Measurements from ENCODE around the gene B3GAT3. TPM values are rescaled to one million over a fixed set of nuclear protein-coding genes. Genes with fewer than 3 reads are reported as not detected.
A peak's percentile ranks its signal among the peaks of the same experiment; 100 is the strongest.
"Not testable (repeated sequence)": the region's sequence is repeated elsewhere in the genome, so short reads cannot be mapped to it uniquely, and the experiment has no call there.

The B3GAT3 gene
- polyA plus RNA-seq, 3 donors: 37.4 to 45.4 (median 38.7) TPM

DNA sequence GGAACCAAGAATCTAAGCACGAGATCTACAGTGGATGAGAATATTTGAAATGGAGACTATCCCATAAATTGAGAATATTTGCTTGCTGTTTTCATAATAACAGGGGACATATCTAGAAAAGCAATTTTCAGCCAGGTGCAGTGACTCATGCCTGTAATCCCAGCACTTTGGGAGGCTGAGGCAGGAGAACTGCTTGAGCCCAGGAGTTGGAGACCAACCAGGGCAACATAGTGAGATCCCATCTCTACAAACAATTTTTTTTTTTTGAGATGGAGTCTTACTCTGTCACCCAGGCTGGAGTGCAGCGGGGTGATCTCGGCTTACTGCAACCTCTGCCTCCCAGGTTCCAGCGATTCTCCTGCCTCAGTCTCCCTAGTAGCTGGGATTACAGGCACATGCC, 40.1 kb downstream of the B3GAT3 start:
- DNase-seq: not testable (repeated sequence)

DNA sequence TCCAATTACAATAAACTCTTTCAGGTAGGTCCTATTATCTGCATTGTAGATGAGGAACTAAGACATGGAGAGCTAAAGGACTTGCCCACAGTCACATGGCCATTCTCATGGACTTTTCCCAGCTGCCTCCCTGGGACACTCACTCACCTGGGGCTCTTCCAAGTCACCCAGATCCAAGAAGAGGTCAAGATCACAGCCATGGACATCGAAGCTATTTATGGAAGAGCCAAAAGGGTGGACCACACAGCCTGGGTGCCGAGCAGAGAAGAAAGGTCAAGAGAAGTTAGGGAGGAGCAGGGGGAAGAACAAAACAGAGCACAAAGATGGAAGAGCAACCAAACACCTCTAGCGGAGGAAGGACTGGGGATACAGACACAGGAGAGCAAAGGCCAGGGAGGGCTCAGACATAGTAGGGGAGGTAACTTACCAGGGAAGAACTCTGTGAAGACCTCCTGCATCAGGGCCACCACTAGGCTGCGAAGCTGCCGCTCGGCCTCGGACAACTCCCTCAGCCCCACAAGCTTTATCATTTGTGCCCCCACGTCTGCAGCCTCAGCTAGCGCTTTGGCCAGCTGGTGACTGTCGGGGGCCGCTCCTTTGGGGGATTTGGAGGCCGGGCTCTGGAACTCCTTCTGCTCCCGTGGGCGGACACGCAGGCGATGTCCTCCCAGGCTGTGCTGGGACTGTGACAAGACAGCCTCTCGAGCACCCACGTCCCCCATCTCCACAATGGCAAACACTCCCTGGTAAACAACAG, 40.6 kb downstream of the B3GAT3 start:
- no peak for DNase-seq

DNA sequence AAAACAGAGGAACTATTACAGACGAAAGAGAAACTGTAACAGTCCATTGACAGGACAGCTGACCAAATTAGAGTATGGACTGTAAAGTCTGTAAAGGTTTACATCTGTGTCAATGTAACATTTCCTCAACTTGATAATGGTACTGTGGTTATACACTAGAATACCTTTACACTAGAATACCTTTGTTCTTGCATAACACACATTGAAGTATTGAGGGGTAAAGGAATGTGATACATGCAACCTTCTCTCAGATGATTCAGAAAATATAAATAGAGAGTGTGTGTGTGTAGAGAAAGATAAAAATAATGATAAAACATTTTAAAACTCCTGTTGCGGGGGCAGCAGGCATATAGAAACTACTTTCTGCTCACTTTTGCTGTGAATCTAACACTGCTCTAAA, 42.5 kb downstream of the B3GAT3 start:
- DNase-seq: no peak

DNA sequence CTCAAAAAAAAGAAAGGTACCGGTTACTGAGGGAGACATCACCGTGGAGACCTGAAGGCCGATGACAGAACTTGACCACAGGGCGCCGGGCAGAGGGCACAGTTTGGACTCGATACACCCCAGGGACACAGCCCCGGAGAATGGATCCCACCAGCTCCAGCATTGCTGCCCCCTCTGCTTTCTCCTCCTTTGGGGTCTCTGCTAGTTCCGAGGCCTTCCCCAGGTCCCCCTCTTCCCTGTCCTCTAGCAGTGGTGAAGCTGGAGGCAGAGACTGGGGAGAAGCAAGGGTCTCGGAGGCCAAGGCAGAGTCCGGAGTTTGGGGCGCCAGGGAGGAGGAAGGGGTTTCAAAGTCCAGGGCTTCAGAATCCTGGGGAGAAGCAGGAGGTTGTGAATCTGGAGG, 43.2 kb downstream of the B3GAT3 start:
- DNase-seq: no peak

DNA sequence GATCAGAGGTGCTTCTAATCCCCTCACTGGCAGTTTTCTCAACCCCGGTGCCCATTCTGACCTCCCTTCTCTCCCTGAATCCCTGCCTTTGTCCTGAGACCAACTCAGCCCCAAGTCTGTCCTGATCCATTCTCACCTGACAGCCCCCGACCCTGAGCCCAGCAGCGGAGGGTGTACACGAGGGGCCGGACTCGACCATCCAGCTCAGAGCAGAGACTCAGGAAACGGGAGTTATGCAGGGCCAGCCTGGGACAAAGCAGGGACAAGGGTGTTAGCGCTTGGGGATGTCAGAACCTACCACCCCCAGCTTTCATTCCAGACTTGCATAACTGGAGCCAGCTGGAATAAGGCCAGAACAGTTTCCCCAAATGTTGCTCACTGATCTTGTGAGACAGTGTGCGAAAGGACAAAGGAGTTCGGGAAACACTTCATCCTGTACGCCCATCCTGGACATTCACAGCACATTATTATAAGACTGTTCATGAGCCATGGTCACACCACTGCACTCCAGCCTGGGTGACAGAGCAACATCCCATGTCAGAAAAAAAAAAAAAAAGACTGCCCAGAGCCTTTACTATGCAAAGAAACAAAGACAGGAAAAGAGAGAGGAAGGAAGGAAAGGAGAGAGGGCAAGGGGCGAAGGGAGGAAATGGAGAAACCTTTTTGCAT, 44.6 kb downstream of the B3GAT3 start:
- no peak for DNase-seq

DNA sequence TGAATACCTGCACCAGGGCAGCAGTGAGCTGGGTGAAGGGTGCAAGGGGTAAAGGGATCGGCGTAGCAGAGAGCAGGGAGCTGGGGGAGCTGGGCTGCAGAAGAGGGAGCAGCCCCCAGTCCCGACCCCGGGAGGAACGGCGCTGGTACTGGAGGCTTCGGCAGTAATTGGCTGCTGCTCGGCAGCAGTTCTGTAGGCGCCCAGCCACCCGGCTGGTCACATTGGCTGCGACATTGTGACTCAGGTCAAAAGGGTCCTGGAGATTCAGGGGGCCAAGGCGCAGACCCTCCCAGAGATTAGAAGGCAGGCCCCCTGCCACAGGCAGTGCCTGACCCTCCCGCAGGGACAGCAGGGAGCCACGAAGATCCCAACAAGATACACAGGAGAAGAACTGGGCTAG, 45.9 kb downstream of the B3GAT3 start:
- DNase-seq: no peak

DNA sequence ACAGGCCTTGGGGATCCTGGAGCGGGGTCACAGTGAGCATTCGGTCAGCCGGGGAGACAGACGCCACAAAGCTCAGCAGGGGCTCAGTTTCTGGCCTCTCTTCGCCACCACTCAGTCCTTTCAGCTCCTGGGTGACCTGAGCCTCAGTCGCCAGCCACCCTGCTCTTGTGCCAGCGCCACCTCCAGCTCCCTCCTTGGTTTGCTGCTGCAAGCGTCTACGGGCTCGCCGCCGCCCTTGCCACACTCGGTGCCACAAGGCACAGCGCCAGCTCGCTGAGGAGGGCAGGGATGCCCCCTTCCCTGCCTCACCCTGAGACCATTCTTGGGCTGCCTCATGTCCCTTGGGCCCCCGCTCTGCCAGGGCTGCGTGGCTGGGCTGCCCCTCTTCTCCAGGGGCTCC, 46.6 kb downstream of the B3GAT3 start:
- no peak for DNase-seq

DNA sequence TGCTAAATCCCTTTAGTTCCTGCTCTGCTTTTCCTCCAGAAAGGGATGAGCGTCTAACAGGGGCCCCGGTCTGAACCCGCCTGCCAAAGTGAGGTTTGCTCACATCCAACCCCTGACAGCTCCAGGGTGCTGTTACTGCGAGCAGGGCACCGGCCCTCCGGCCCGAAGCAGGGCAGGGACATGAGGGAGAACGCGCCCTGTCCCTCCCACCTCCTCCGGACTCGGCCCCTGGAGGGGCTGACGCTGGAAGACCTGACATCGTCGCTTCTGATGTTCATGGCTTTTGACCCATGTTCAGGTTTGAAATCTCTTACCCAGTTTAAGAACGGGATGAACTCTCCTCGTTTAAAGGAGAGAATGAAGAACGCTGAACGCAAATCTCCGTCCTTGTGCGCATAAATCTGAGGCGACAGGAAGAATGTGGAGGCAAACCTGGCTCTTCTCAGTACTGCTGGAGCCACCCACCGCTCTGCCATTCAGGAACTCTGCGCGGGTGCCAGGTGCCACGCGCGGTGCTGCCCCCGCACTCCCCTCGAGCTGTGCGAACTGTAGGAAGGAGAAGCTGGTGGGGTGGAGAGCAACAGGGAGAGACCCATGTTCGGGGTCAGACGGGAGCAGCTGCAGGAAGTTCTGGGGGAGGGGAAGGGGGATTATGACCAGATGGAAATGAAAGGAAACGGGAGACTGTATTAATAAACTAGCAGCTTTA, 47.3 kb downstream of the B3GAT3 start:
- DNase-seq: peak; percentile 48

DNA sequence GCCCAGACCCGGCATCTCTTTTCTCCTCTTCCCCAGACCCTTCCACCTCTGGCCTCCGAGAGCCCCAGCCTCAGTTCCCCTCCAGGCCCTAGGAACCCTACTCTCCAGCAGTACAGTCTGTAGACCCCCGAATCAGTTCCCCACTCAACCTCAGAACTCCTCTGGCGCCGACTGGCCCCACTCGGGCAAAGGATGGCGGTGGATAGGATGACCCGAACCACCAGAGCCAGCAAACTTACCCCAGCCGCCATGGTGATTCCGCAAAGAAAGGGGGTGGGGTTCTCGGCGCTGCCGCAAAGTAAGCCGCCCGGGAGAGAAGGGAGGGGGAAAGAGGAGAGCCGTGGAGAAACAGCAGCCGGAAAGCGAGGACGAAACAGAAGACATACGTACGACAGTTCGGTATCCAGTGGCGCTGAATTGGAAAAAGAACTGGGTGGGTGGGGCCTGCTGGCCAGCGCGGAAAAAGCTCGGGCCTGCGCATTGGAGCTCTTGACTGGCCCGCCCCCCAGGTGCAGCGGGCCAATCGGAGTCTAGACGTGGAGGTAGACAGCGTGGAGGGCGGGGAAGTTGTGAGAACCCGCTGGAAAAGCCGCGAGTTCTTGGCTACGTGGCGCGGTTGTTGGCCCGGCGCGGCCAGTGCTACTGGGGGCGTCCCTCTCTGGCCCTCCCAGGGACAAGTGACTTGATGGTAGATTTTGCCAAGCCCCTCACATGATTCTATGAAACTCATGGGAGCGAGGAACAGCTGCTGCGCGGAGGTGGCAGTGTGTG, 48.0 kb downstream of the B3GAT3 start, which contains the start of gene EEF1G:
Gene EEF1G, minus strand, starts transcription at position 300 of the 771 bp plus-strand sequence. Its CDS starts 49 bp downstream, at position 251.
- peak; percentile 100 for DNase-seq

DNA sequence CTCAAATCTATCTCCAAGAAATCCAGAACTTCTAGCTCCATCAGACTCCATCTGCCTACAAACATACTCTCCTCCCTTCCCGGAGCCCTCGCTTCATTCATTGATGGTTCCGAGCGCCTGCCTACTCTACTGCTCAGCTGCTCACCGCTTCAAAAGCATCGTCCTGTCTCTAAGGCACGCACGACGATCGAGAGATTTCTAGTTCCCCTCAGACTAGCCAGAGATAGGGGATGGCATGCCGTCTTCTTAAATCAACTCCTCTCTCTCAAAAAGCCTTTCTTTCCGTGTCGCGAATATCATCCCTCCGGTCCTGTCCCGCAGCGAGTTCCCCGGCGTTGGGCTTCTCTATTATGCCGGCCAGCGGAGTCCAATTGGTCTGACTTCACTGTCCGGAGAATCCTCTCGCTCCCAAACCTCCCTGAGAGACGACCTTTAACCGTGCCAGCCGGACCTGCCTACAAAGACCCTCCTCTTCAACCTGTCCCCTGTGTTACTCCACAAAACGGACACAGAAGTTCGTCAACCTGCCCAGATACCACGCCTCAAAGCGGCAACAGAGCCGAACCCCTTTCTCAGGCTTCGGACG, 48.7 kb downstream of the B3GAT3 start:
- DNase-seq: no peak

DNA sequence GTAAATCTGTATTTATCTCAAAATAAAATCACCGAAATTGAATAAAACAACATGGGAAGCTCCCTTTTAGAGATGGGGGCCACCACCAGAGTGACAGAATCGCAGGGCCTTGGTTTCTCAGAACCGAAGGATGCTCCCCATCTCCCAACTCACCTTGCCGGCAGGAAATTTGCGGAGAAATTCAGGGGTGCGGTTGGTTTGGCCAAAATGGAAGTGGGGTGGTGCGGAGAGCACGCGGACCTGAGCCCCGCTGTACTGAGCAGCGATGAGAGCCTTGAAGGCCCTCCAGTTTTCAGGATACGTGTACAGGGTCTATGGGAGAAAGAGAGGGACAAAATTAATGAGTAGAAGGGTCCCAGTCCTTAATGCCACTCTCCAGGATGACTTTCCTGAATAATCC, 49.4 kb downstream of the B3GAT3 start:
- no peak for DNase-seq

DNA sequence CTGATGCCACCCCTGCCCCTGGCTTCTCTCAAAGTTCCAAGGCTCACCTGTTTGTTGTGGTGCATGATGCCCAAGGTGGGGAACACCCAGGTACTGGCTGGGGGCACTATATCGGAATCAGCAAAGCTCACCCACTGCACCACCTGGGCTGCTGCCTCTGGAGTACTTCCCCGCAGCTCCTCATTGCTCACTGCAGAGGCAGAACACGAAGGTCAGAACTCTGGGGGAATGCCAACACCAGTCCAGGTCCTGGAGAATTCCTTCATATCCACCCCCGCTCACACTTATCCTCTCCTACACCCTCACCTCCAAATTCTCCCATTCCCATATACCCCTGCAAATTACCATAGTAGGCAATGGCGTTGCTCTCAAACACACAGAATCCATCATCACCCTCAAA, 50.3 kb downstream of the B3GAT3 start:
- not testable (repeated sequence) for DNase-seq

DNA sequence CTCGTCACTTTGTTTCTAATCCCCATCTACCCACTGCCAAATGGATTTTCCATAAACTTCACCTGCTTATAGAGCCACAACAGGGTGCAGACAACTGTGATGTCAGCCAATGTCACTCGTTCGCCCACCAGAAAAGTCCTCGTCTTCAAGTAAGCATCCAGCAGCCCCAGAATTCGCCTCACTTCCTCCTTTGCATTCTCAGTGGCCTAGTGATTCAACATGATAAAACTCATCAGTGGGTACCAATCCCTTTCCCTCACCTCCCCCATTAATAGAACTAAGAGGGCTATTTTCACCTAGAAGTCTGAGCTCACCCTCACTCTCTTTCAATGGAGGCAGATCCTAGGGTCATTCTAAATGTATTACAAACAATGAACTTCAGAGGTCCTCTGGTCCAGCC, 50.9 kb downstream of the B3GAT3 start:
- DNase-seq: not testable (repeated sequence)

DNA sequence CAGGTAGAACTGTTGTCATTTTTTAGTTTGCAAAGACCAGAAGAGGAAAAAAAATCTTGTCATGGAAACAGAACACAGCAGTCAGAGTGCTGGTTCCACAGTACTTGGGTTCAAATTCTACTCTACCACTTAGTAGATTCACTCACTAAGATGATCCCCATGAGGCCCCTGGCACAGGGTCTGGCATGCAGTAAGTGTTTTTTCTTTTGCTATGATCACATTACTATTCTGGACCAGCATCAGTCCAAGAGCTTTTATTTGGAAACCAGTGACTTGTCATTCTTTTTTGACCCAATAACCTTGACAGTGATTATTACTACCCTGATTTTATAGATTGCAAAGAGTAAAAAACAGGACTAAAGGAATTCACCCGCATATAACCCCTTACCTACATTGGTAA, 52.2 kb downstream of the B3GAT3 start:
- no peak for DNase-seq

DNA sequence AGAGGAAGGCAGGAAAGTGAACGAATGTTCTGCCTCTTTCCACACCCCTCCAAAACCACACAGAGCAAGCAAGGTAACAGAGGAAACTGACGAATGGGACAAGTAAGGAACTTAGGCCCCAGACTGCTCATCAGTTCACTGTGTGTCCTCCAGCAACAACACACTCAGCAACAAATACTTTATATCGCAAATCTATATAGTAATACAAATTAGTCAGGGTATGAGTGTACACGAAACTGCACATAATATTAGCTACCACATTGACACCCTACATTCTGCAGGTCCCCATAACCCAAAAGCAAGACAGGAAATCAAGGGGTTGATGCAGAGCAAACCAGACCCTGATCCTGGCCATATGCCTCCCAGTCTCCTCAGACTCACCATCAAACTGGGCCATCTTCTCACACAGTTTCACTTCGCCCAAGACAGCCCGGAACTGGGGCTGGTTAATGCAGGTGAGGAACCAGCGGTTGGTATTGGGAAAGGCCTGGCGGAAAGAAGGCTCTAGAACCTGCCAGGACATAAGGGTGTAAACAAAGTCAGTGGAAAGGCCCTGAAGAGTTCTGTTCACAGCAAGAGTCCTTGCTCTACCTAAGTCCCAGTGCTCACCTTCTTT, 54.7 kb downstream of the B3GAT3 start:
- DNase-seq: no peak

DNA sequence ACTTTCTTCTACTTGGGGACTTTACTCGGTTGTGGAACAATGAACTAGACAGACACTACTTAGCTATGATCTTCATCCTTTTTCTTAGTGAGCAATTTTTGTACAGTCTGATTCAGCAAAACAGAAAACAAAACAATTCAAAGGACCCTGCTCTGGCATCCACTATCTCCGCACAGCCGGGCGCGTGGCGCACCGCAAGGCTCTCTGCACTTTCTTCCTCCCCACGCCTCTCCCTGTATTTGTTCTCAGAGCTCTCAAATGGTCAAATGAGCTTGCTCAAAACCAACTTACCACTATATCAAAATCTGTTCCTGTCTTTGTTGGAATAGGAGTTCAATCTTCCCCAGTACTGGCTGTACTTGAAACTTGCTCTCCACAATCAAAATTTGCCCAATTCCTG, 55.5 kb downstream of the B3GAT3 start:
- no peak for DNase-seq

Other genes with a start within 250 kb of the B3GAT3 start
- gene SCGB1A1, start 203.0 kb downstream of the B3GAT3 start, polyA plus RNA-seq (ENCODE audit: insufficient read length in 3 of 3): not detected
- 100 to 1,000 TPM; 199 to 275 (median 229) TPM for gene AHNAK, start 75.2 kb downstream of the B3GAT3 start, polyA plus RNA-seq (ENCODE audit: insufficient read length in 3 of 3)
- 1,000 to 10,000 TPM; 2,197 to 2,450 (median 2,385) TPM for gene EEF1G, start 48.1 kb downstream of the B3GAT3 start, polyA plus RNA-seq (ENCODE audit: insufficient read length in 3 of 3)
- gene TUT1, start 30.5 kb downstream of the B3GAT3 start, polyA plus RNA-seq (ENCODE audit: insufficient read length in 3 of 3): 10 to 100 TPM; 22.1 to 30.2 (median 25.6) TPM
- 10 to 100 TPM; 95.7 to 98.2 (median 96.5) TPM for gene MTA2, start 20.1 kb downstream of the B3GAT3 start, polyA plus RNA-seq (ENCODE audit: insufficient read length in 3 of 3)
- 10 to 100 TPM; 32.2 to 40.6 (median 38.0) TPM for gene EML3, start 9.2 kb downstream of the B3GAT3 start, polyA plus RNA-seq (ENCODE audit: insufficient read length in 3 of 3)
- gene ROM1, start 8.7 kb downstream of the B3GAT3 start, polyA plus RNA-seq (ENCODE audit: insufficient read length in 3 of 3): 1 to 10 TPM; 2.7 to 4.6 (median 3.1) TPM
- 100 to 1,000 TPM; 371 to 407 (median 392) TPM for gene GANAB, start 24.6 kb upstream of the B3GAT3 start, polyA plus RNA-seq (ENCODE audit: insufficient read length in 3 of 3)
- 10 to 100 TPM; 21.5 to 24.8 (median 23.5) TPM for gene INTS5, start 31.3 kb upstream of the B3GAT3 start, polyA plus RNA-seq (ENCODE audit: insufficient read length in 3 of 3)
- gene C11orf98, start 43.2 kb upstream of the B3GAT3 start, polyA plus RNA-seq (ENCODE audit: insufficient read length in 3 of 3): 10 to 100 TPM; 57.7 to 62.1 (median 60.3) TPM
- 1 to 10 TPM; 5.1 to 6.6 (median 6.0) TPM for gene CSKMT, start 43.3 kb upstream of the B3GAT3 start, polyA plus RNA-seq (ENCODE audit: insufficient read length in 3 of 3)
- 10 to 100 TPM; 10.4 to 13.1 (median 12.9) TPM for gene UQCC3, start 49.7 kb upstream of the B3GAT3 start, polyA plus RNA-seq (ENCODE audit: insufficient read length in 3 of 3)
- gene LBHD1, start 50.3 kb upstream of the B3GAT3 start, polyA plus RNA-seq (ENCODE audit: insufficient read length in 3 of 3): 10 to 100 TPM in 2 of 3 donors, 1 to 10 TPM in 1; 8.6 to 11.6 (median 10.6) TPM
- gene UBXN1, start 57.1 kb upstream of the B3GAT3 start, polyA plus RNA-seq (ENCODE audit: insufficient read length in 3 of 3): 100 to 1,000 TPM; 151 to 204 (median 191) TPM
- gene LRRN4CL, start 67.5 kb upstream of the B3GAT3 start, polyA plus RNA-seq (ENCODE audit: insufficient read length in 3 of 3): 1 to 10 TPM in 2 of 3 donors, under 1 TPM in 1; 0.68 to 1.0 (median 1.0) TPM
- 10 to 100 TPM; 65.7 to 72.7 (median 68.1) TPM for gene BSCL2, start 85.4 kb upstream of the B3GAT3 start, polyA plus RNA-seq (ENCODE audit: insufficient read length in 3 of 3)
- gene GNG3, start 85.7 kb upstream of the B3GAT3 start, polyA plus RNA-seq (ENCODE audit: insufficient read length in 3 of 3): 1 to 10 TPM; 2.1 to 3.6 (median 2.5) TPM
- gene HNRNPUL2, start 105.5 kb upstream of the B3GAT3 start, polyA plus RNA-seq (ENCODE audit: insufficient read length in 3 of 3): 10 to 100 TPM; 79.1 to 92.4 (median 86.0) TPM
- 10 to 100 TPM; 37.0 to 48.6 (median 45.8) TPM for gene TTC9C, start 106.5 kb upstream of the B3GAT3 start, polyA plus RNA-seq (ENCODE audit: insufficient read length in 3 of 3)
- gene ZBTB3, start 132.2 kb upstream of the B3GAT3 start, polyA plus RNA-seq (ENCODE audit: insufficient read length in 3 of 3): 10 to 100 TPM in 1 of 3 donors, 1 to 10 TPM in 2; 8.1 to 10.4 (median 9.4) TPM
- 100 to 1,000 TPM; 133 to 173 (median 153) TPM for gene POLR2G, start 139.6 kb upstream of the B3GAT3 start, polyA plus RNA-seq (ENCODE audit: insufficient read length in 3 of 3)
- gene TAF6L, start 149.4 kb upstream of the B3GAT3 start, polyA plus RNA-seq (ENCODE audit: insufficient read length in 3 of 3): 10 to 100 TPM; 32.9 to 44.1 (median 40.0) TPM
- 10 to 100 TPM; 67.7 to 75.2 (median 71.3) TPM for gene TMEM179B, start 165.4 kb upstream of the B3GAT3 start, polyA plus RNA-seq (ENCODE audit: insufficient read length in 3 of 3)
- 10 to 100 TPM; 30.6 to 31.6 (median 31.1) TPM for gene TMEM223, start 170.0 kb upstream of the B3GAT3 start, polyA plus RNA-seq (ENCODE audit: insufficient read length in 3 of 3)
- gene NXF1, start 183.5 kb upstream of the B3GAT3 start, polyA plus RNA-seq (ENCODE audit: insufficient read length in 3 of 3): 100 to 1,000 TPM; 117 to 137 (median 126) TPM
- gene STX5, start 210.1 kb upstream of the B3GAT3 start, polyA plus RNA-seq (ENCODE audit: insufficient read length in 3 of 3): 10 to 100 TPM; 50.5 to 59.2 (median 54.7) TPM
- under 1 TPM in 2 of 3 donors, not detected in 1; 0.36 to 0.65 TPM for gene TEX54, start 210.9 kb upstream of the B3GAT3 start, polyA plus RNA-seq (ENCODE audit: insufficient read length in 3 of 3)
- 10 to 100 TPM; 38.1 to 49.6 (median 47.0) TPM for gene WDR74, start 217.6 kb upstream of the B3GAT3 start, polyA plus RNA-seq (ENCODE audit: insufficient read length in 3 of 3)